ENCODE measurements around the gene ZNG1A.
"Not testable (repeated sequence)": the region's sequence is repeated elsewhere in the genome, so short reads cannot be mapped to it uniquely, and the experiment has no call there.

ZNG1A gene

GRCh38 chr9:169757-170156, 9.1 kb downstream of the ZNG1A start:
- not testable (repeated sequence) for DNase-seq

GRCh38 chr9:159871-160270, 19.0 kb downstream of the ZNG1A start:
- DNase-seq, result not testable (repeated sequence)

- DNase-seq, result not testable (repeated sequence)
Measured at GRCh38 chr9:151173-151572, 27.7 kb downstream of the ZNG1A start.

DNA sequence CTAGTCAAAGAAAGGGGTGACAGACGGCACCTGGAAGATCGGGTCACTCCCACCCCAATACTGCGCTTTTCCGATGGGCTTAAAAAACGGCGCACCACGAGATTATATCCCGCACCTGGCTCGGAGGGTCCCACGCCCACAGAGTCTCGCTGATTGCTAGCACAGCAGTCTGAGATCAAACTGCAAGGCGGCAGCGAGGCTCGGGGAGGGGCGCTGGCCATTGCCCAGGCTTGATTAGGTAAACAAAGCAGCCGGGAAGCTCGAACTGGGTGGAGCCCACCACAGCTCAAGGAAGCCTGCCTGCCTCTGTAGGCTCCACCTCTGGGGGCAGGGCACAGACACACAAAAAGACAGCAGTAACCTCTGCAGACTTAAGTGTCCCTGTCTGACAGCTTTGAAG, 39.0 kb downstream of the ZNG1A start:
- DNase-seq, result not testable (repeated sequence)

- not testable (repeated sequence) for DNase-seq
Measured at GRCh38 chr9:117995-118467, 60.8 kb downstream of the ZNG1A start, which contains the start of gene FOXD4. TSS of gene FOXD4 (minus strand) at chr9:118417. CDS start at chr9:118119, 298 bp downstream.

- not testable (repeated sequence) for DNase-seq
Measured at GRCh38 chr9:117144-117994, 61.5 kb downstream of the ZNG1A start.

DNA sequence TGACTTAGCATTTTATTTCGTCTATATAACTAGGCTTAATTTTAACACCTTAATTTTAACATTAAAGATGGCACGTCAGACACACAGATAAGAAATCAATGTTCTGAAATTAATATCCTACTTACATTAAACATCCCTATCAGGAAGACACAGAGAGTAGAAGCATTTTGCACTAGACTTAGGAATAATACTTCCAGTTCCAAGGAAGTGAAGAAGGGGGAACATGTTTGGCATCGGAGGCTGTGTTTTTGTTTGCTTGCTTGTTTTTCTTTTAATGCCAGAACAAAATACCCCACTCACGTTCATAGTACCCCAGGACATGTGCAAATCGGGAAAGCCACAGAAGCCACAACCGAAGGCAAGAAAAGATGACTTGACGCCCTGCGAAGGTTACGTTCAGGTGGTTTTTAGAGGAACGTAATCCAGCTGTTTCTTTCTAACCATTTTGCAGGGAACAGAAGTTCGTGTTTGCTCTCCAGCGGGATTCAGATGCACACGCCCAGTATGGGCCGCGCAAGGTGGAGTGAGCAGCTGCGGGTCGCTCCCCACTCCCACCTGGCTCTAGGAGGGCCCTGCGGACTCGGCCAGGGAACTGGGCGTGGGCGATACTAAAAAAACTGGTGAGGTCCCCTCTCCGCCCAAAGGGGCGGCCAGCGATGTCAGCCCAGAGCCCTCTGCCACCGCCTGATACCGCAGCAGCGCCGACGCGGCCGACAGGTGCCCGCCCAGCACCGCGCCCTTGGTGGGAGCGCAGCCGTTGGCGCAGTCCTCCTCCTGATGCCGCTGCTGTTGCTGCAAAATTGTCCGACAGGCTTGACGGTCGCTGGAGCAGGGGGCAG, 62.4 kb downstream of the ZNG1A start:
- DNase-seq, result not testable (repeated sequence)

- DNase-seq, result not testable (repeated sequence)
Measured at GRCh38 chr9:115118-115451, 63.8 kb downstream of the ZNG1A start.

DNA sequence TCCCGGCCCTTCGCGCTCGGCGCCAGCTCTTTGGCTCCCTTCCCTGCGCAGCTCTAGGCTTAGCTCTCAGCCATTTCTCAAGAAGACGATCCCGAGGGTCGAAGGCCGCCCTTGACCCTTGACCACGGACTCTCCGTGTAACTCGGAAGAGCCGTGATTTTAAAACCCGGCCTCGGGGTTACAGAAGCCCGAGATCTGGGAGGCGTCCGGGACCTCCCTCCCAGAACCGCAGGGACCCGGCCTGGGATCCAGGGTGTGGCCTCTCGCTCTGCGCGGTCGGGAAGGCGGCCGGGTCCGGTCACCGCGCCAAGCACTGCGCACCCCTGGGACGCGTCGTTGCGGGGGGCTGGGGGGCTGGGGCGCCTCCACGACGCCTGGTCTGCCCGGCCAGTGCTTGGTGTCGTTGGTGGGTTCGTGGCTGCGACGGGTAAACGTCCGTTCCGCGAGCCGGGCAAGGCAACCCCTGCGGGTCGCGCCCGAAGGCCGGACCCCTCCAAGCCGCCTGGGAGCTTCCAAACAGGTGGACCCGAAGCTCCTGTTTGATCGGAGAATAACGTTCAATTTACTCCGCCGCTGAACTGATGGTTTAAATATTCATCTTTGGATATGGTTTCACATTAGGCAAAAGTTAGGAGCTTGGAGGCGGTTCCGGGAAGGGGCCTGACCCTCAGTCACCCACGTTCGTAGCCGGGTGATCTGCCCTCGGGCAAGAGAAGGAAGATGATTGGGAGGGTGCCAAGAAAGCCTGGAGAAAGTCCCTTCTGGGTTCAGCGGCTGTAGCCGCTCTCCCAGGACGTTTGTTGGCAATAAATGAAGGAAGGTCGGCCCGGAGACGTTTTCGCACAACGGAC, 64.4 kb downstream of the ZNG1A start:
- not testable (repeated sequence) for DNase-seq

DNA sequence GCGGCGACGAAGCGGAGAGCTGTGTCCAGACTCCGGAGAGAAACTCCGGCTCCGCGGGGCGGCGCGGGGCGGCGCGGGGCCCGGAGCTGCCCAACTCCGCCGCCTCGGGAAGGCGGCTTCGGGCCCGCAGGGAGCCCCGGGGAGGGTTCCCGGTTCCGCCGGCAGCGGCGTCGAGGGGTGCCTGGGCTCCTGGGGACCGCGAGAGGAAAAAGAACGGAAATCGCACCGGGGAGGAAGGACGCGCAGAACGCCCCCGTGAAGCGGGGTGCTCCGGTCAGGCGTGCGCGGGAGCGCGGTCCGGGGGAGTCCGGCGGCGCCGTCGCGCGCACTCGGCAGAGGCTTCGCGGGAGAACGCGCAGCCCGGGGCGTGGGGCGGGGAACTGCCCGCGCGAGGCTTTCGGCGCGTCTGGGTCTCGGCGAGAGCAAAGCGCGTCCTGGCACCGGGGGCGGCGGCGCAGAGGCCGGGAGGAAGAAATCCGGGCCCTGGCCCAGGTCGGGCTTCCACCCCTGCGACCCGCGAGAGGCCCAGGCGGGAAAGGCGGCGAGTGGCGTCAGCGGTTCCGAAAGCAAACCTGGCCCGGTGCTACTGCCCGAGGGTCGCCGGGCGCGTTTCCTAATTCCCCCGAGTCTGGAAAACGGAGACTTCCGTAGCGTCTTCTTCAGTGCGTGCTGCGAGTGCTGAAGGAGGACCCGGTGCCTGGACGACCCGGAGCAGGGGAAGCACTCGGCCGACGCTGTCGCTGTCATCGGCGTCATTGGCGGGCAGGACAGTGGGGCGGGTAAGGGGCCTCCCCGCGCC, 65.2 kb downstream of the ZNG1A start:
- DNase-seq, result not testable (repeated sequence)

DNA sequence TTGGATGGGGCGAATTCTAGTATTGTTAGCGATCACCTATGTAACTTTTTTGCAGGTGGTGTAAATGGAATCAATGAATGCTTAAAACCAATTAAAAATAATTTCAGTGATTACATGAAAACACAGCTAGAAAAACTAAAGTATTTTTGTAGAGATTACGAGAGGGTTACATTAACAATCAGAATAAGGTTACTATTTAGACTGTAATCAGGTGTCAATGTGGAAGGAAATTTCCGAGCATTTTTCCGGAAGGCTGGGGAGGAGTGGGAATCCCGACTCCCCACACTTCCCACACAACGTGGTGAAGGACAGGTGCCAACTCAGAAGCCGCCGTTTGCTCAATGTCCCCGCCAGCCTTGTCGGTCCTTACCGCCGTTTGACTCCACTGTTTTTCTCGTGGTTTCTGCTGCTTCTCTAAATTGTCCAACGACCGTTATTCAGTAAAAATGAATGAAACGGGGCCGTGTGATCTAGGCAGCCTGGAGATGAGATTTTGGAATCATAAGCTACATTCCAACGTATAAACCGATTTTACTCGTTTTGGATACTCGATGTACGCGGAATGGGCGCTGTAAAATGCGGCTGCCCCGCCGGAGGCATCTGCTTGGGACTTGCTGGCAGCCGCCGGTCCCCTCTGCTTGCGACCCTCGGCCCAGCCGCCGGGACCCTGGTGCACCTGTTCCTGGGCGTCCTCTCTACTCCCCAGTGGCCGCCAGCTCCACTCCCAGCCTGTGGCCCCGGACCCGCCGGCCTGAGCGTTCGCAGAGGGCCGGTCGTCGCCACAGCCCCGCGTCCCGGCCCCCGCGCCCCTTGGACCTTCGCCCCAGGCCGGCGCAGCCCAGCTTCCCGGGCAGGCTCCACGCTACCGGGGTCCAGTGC, 66.0 kb downstream of the ZNG1A start:
- DNase-seq, result not testable (repeated sequence)

- DNase-seq, result not testable (repeated sequence)
Measured at GRCh38 chr9:110672-111071, 68.2 kb downstream of the ZNG1A start.

DNA sequence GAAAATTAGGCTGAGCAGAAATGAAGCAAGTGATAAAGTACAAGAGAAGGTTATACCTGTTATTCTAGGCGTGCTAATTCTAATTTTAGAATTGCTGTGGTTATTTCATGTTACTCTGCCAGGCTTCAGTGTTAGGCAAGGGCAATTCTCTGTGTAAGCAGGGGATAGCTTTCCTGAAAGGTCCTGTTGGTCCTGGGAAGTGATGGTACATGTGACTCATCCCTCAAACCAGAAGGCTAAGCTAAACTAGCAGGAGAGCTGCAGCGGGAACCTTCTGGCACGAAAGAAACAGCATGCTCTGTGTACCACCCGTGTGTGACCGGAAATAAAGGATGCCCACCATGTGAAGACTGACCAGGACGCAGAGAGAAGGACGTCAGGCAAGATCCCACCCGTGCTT, 69.3 kb downstream of the ZNG1A start:
- DNase-seq, result not testable (repeated sequence)

GRCh38 chr9:108742-109495, 69.9 kb downstream of the ZNG1A start:
- not testable (repeated sequence) for DNase-seq

DNA sequence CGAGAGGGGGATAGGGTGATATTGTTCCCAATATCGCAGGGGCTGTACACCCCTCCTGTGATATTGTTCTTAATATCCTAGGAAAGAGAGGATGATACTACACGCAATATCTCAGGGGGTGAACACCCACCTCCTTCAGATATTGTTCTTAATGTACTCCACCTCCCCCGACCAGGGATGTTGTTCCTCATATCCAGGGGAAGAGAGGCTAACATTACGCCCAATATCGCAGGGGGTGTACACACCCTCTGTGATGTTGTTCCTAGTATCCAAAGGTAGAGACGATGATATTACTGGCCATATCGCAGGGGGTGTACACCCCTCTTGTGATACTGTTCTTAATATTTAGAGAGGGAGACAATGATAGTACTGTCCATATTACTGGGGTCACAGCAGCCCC, 72.9 kb downstream of the ZNG1A start:
- not testable (repeated sequence) for DNase-seq

GRCh38 chr9:100430-100829, 78.4 kb downstream of the ZNG1A start:
- not testable (repeated sequence) for DNase-seq

- DNase-seq, result not testable (repeated sequence)
Measured at GRCh38 chr9:99867-100266, 79.0 kb downstream of the ZNG1A start.

GRCh38 chr9:98775-99174, 80.1 kb downstream of the ZNG1A start:
- DNase-seq, result not testable (repeated sequence)

- DNase-seq, result not testable (repeated sequence)
Measured at GRCh38 chr9:94992-95391, 83.9 kb downstream of the ZNG1A start.

DNA sequence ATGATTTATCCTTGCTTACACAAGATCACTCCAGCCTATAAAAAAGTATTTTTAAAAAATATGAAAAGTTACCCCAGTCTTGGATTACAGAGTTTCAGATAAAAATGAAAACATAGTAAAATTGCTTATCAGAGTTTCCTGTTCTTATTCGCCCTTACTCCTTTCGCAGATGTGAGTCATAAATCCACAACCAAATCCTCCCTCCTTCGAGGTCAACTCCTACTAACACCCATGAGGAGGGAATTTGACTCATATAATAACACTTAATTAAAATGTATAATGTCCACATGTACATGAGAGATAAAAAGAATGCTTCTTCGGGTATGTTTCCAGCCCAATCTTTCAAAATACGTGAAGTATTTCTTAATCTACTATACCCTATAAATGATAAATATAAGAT, 84.5 kb downstream of the ZNG1A start:
- not testable (repeated sequence) for DNase-seq

All from NK-92 treated with Interleukin-12 subunit alpha and Interleukin-12 subunit beta, amount 100 ng/mL, for 24 hours (cell line).